RWPE2 (cell line): ENCODE data around the gene FGD5.

Source experiments
- ATAC-seq: fragments of 200-7000 bp; cut with Tn5 transposase; 3 replicates; pipeline ENCODE4 v1.9.1; 2021; ENCODE audit warnings: low read depth
- DNase-seq: peaks from one replicate; pipeline ENCODE4 v3.0.0-alpha.2; 2020; ENCODE audit warnings: low spot score
- H3K27ac ChIP-seq: fragments of 450-650 bp; 2 replicates; pipeline ENCODE4 v1.5.1; 2017; ENCODE audit warnings: mild to moderate bottlenecking; ENCODE audit not compliant: poor library complexity, severe bottlenecking
- H3K27me3 ChIP-seq: fragments of 250-450 bp; sonication (Bioruptor Pico); 2 replicates; pipeline ENCODE4 v1.5.1; 2021; ENCODE audit warnings: mild to moderate bottlenecking, moderate library complexity; ENCODE audit not compliant: insufficient read depth, poor library complexity, severe bottlenecking
- H3K36me3 ChIP-seq: fragments of 250-450 bp; sonication (Bioruptor Pico); 2 replicates; pipeline ENCODE4 v1.5.1; 2020; ENCODE audit warnings: low read depth, mild to moderate bottlenecking, moderate library complexity
- H3K4me1 ChIP-seq: fragments of 250-450 bp; sonication (Bioruptor Pico); 2 replicates; pipeline ENCODE4 v1.5.1; 2021; ENCODE audit warnings: mild to moderate bottlenecking, moderate library complexity; ENCODE audit not compliant: insufficient read depth, poor library complexity, severe bottlenecking
- H3K4me3 ChIP-seq: fragments of 250-450 bp; sonication (Bioruptor Pico); 2 replicates; pipeline ENCODE4 v1.5.1; 2021; ENCODE audit warnings: mild to moderate bottlenecking, moderate library complexity; ENCODE audit not compliant: severe bottlenecking
- H3K9me3 ChIP-seq: fragments of 250-450 bp; sonication (Bioruptor Pico); 2 replicates; pipeline ENCODE4 v1.5.1; 2021; ENCODE audit warnings: mild to moderate bottlenecking, moderate library complexity; ENCODE audit not compliant: severe bottlenecking
- TF ChIP-seq, protein P1 (sequence below): fragments of 450-650 bp; IDR thresholded peaks from one replicate; pipeline ENCODE4 v1.5.1; 2017; ENCODE audit warnings: mild to moderate bottlenecking, moderate library complexity; ENCODE audit not compliant: poor library complexity, severe bottlenecking

Gene FGD5

DNA sequence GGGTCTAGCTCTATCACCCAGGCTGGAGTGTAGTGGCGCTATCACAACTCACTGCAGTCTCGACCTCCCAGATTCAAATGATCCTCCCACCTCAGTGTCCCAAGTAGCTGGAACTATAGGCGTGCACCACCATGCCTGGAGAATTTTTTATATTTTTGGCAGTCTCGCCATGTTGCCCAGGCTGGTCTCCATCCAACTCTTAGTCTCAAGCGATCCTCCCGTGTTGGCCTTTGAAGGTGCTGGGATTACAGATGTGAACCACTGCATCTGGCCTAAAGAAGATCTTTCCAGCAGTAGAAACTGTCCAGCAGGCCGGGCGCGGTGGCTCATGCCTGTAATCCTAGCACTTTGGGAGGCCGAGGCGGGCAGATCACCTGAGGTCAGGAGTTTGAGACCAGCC lies 73.5 kb downstream of the FGD5 start:
- no peaks in the 10 kb centered on the region for H3K36me3 ChIP-seq
- H3K27me3 ChIP-seq = peaks cover 4% of the 10 kb centered on the region
- no peaks in the 10 kb centered on the region for H3K9me3 ChIP-seq
- no peak overlapping the region for H3K4me3 ChIP-seq
- H3K4me1 ChIP-seq = no peaks in the 10 kb centered on the region
- TF ChIP-seq, protein P1, sequence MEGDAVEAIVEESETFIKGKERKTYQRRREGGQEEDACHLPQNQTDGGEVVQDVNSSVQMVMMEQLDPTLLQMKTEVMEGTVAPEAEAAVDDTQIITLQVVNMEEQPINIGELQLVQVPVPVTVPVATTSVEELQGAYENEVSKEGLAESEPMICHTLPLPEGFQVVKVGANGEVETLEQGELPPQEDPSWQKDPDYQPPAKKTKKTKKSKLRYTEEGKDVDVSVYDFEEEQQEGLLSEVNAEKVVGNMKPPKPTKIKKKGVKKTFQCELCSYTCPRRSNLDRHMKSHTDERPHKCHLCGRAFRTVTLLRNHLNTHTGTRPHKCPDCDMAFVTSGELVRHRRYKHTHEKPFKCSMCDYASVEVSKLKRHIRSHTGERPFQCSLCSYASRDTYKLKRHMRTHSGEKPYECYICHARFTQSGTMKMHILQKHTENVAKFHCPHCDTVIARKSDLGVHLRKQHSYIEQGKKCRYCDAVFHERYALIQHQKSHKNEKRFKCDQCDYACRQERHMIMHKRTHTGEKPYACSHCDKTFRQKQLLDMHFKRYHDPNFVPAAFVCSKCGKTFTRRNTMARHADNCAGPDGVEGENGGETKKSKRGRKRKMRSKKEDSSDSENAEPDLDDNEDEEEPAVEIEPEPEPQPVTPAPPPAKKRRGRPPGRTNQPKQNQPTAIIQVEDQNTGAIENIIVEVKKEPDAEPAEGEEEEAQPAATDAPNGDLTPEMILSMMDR = no peak
- DNase-seq = no peak
- H3K27ac ChIP-seq = no peak overlapping the region
- ATAC-seq = no peak

DNA sequence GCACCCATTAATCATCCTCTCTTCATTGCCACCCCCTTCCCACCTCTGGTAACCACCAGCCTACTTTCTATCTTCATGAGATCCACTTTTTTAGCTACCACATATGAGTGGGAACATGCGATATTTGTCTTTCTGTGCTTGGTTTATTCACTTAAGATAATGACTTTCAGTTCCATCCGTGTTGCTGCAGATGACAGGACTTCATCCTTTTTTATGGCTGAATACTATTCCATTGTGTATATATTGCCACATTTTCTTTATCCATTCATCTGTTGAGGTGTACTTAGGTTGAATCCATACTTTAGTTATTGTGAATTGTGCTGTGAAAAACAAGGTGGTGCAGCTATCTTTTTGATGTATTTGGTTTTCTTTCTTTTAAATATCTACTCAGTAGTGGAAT lies 75.3 kb downstream of the FGD5 start:
- ATAC-seq (no peak), DNase-seq (no peak)
- Histone ChIP-seq H3K4me1 (no peaks in the 10 kb centered on the region), H3K27me3 (peaks cover 4% of the 10 kb centered on the region), H3K9me3 (no peaks in the 10 kb centered on the region), H3K27ac (no peak overlapping the region), H3K36me3 (no peaks in the 10 kb centered on the region), H3K4me3 (no peak overlapping the region)
- TF ChIP-seq, protein P1 = no peak

DNA sequence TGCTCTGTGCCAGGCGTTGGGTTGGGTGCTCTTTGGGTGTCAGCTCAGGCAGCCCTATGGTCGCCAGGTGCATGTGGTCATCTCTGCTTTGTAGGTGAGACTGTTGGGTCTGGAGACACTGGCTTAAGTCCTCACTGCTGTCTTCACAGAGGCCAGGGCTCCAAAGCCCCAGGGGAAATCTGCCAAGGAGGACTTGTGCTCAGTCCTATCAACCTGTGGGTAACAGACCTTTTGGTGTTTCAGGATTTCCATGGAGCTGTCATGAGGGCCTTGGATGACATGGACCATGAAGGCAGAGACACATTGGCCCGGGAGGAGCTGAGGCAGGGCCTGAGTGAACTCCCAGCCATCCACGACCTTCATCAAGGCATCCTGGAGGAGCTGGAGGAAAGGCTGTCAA lies 78.5 kb downstream of the FGD5 start:
- ATAC-seq (no peak), DNase-seq (no peak)
- no peak overlapping the region for H3K4me3 ChIP-seq
- no peaks in the 10 kb centered on the region for H3K9me3 ChIP-seq
- TF ChIP-seq, protein P1 = no peak
- no peaks in the 10 kb centered on the region for H3K36me3 ChIP-seq
- H3K27ac ChIP-seq = no peak overlapping the region
- H3K27me3 ChIP-seq = peaks cover 4% of the 10 kb centered on the region
- H3K4me1 ChIP-seq = no peaks in the 10 kb centered on the region

DNA sequence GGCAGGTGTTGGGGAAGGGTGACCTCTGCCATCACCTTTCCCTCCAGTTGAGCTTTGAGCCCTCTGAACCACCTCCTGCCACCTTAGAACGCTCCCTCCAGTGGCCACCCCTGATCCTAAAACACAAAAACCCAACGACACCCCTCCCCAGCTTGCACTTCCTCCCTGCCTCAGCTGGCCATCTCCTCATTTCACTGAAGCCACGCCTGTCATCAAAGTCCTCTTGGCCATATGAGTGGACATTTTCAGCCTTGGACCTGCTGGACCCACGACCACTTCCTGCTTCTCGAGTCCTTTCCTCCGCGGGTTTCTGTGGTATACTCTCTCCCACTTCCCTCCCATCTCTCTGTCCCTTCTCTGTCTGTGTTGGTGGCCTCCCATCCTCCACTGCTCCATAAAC lies 80.2 kb downstream of the FGD5 start:
- no peaks in the 10 kb centered on the region for H3K4me1 ChIP-seq
- no peak for DNase-seq
- H3K9me3 ChIP-seq = no peaks in the 10 kb centered on the region
- H3K4me3 ChIP-seq = no peak overlapping the region
- no peak overlapping the region for H3K27ac ChIP-seq
- no peak for ATAC-seq
- TF ChIP-seq, protein P1 = no peak
- peaks cover 4% of the 10 kb centered on the region for H3K27me3 ChIP-seq
- no peaks in the 10 kb centered on the region for H3K36me3 ChIP-seq

DNA sequence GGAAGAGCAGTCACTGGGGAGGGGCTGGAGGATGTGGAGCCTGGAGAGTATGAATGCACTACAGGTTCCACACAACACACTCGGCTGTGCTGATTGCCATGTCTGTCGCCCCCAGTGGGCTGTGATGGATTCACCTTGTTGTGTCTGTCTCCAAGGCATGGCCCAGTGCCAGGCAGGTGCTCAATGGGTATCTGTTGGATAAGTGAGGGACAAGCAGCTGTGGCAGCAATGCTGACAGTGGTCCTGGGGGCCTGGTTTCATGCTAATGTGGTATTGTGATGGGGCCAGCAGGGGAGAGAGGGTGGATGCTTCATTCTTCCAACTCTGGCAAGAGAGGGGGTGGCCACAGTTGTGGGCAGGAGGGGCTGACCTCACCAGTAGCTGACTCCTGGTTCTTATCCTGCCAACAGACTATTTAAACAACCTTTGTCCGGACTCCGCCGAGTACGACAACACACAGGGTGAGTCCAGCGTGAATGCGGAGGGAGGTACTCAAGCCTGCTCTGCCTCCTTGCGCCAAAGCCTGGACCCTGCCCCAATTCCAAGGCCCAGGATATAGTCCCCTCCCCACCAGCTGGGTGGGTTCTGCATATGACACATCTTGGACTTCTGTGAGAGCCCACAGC lies 81.3 kb downstream of the FGD5 start:
- ATAC-seq (no peak), DNase-seq (no peak)
- Histone ChIP-seq H3K27ac (no peak overlapping the region), H3K36me3 (no peaks in the 10 kb centered on the region), H3K9me3 (peaks cover 2% of the 10 kb centered on the region), H3K27me3 (peaks cover 4% of the 10 kb centered on the region), H3K4me3 (no peak overlapping the region), H3K4me1 (no peaks in the 10 kb centered on the region)
- TF ChIP-seq, protein P1 = no peak
